Endometrial microvascular endothelial cells (primary cell): ENCODE results near the gene TPCN2. TPM values are rescaled to one million over a fixed set of nuclear protein-coding genes. Genes with fewer than 3 reads are reported as not detected.

Experiments
- in situ Hi-C: cut with HindIII; loops from 2 replicates; pipeline ENCODE4 v1.10.0; 2017; ENCODE audit warnings: low sequenced_read_pairs, low pct_unique_long_range_greater_than_20kb; ENCODE audit errors: inconsistent ontology term
- total RNA-seq: library from RNA; depleted of rRNA; stranded (reverse); fragments of >200 nt; gene quantifications from one replicate; pipeline ENCODE4 v1.2.3, GENCODE V29; 2015; ENCODE audit errors: inconsistent ontology term

Gene TPCN2
- total RNA-seq, 1 donor from 2014 or later, result 7.2 TPM

DNA sequence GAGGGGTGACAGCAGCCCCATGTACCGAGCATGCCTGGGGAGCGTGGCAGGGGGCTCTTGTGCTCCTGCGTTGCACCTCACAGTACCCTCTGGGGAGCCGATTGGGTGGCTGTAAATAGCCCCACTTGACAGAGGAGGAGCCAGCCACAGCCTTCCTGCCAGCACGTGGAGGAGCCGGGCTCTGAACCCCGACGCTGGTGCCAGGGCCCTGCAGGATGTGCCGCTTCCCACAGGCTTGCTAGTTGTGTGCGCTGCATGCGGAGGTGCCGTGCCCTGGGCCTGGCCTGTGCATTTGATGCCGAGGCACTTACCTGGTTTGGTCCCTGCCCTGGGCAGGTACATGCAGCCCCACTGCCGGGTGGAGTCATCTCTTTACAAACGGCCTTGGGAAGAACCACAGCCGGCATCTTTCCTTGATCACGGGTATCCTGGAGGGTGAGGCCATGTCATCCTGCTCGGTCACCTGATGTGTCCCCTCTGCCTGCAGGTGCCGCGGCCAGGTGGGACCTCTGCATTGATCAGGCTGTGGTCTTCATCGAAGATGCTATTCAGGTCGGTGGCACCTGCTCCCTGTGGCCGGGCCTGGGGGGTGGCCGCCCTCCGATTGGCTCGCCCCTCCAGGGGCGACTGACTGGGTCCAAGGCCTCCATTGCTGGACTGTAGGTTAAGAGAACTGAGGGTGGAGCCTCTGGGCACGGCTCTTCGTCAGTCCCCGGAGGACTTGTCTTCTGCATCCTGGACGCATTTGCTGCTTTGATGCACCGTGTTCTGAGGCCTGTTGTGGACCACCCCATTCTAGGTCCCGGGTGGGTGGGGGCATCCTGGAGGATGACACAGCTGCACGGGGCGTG, 5.0 kb downstream of the TPCN2 start:
- in situ Hi-C loops, result no loop called here

DNA sequence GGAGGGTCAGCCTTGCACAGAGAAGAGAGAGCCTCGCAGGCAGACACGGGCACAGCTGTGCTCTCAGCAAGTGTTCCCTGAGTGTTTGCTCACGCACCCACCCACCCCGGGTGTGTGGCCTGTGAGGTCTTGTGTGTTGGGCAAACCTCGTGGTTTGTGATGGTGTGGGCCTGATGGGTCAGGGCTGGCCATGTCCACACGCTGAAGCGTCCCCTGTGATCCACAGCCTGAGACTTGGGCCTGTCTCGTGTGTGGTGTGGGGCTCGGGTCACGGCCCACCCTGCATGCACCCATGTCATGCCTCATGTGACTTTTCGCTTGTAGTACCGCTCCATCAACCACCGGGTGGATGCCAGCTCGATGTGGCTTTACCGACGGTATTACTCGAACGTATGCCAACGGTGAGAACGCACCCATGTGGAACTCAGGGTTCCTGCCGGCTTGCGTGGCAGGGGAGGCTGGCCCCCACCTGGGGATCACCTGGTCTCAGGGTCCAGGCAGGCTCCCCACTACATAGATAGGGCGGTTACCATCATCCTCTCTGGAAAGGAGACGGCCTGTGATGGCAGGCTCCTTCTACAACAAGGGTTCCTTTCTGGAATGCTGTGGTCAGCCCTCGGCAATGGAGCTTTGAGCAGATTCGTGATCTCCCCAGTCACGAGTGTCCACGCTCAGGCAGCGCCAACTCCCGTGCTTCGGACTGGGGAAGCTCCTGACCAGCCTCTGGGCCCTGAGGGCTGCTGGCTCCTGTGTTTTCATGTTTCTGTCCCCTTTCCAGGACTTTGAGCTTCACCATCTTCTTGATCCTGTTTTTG, 5.9 kb downstream of the TPCN2 start:
- in situ Hi-C loops, result no loop called here

DNA sequence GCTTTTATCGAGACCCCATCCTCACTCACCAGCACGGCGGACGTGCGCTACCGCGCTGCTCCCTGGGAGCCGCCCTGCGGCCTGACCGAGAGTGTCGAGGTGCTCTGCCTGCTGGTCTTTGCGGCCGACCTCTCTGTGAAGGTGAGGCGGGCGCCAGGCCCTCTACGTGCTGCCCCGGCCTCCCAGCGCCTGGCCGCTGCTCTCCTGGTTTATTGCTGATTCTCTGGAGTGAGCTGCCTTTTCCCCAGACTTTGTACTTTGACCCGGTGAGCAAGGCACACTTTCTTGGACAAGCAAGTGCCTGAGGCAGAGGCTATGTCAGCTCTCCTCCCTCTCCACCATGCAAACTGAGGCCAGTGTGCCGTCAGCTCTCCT, 6.5 kb downstream of the TPCN2 start:
- in situ Hi-C loops, result no loop called here

DNA sequence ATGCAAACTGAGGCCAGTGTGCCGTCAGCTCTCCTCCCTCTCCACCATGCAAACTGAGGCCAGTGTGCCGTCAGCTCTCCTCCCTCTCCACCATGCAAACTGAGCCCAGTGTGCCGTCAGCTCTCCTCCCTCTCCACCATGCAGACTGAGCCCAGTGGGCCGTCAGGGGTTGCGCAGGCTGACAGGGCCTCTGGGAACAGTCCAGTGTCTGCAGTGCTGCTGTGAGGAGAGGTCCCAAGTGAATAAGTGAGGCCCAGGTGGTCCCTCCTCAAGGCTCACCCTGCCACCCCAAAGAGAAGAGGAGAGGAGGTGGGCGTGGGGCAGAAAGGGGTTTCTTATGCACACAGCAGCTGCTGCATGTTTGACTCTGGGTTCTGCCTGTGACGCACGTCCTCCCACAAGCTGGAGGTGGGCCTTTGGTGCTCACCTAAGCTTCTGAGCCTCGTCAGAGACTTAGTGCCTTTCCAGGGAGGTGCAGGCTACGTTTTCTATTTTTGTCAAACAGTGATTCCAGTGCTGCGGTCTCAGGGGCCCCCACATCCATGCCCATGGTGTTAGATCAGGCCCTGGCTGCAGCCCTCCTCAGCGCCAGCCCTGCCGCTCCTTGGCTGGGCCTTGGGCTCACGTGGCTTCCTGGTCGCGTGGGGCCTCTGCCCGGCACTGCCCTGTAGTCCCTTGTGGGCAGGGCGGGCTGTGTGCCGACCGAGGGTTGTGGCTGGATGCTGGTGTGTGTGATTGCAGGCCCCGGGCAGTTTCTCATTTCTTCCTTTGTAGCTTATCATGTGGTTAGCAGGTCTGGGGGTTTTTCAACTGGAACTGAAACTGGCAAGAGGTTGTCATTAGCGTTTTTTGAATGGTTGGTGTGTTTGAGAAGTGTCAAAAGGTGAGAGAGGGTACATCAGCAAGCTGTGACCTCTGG, 7.1 kb downstream of the TPCN2 start:
- in situ Hi-C loops, result no loop called here

DNA sequence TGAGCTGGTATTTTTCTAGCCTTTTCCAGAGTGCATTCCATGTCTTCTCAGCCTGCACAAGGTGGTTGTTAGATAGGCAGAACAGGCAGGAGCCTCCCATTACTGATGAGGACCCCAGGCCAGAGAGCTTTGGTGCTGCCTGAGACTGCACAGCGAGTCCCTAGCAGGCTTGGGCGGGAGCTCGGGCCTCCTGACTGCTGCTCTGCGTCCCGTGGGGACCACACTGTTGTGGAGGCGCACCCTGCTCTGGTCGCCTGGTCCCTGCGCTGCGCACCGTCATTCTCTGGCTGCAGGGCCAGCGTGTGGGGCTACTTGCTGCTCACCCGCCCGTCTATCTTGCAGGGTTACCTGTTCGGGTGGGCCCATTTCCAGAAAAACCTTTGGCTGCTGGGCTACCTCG, 8.5 kb downstream of the TPCN2 start:
- in situ Hi-C loops, result no loop called here

DNA sequence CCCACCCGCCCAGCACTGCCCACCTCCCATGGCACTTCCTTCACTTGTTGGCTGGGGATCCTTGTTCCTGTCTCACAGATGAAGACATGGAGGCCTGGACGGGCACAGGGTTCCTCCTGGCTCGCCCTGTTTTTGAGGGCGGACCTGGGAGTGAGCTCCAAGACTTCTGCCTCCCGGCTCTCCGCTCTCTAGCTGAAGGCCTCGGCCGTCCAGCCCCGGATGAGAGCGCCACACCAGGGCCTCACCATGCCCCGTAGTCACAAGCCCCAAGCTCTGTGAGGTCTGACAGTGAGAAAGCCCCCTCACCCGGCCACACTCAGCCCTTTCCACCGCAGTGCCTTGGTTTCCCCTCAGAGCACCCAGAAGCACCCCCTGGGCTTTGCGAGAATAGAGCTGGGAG, 9.1 kb downstream of the TPCN2 start:
- in situ Hi-C loops, result no loop called here

DNA sequence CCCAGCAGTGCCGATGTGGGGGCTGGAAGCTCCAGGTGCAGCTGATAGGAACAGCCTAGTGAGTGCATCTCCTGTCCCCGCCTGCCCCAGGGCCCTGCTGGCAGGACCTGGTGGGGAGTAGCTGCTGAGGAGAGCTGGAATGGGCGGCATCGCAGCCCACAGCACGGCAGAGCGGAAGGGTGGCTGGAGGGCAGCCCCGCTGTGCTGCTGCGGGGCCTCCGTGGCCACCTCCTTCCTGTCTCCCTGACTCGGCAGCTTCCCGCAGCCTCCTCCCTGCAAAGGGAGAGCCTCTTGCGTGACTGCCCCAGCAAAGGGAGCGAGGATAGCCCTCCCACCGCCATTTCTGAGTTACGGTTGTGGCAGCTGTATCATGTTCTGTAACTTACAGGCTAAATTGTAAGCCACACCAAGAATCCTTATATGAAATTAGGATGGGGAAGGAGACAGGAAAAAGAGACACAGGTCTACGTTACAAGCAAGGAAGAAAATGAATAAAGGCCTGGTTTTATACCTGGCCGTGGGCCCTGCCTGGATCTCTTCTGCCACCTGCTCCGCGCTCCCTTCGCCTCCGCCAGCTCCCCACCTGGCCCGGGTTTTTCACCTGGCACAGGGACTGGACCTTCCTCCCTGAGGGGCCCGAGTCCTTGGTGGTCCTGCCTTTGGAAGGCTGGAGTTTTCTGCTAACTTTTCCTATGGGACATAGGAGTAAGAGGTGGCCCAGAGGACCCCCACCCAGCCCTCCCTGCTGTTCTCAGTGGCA, 10.0 kb downstream of the TPCN2 start:
- in situ Hi-C loops, result no loop called here

DNA sequence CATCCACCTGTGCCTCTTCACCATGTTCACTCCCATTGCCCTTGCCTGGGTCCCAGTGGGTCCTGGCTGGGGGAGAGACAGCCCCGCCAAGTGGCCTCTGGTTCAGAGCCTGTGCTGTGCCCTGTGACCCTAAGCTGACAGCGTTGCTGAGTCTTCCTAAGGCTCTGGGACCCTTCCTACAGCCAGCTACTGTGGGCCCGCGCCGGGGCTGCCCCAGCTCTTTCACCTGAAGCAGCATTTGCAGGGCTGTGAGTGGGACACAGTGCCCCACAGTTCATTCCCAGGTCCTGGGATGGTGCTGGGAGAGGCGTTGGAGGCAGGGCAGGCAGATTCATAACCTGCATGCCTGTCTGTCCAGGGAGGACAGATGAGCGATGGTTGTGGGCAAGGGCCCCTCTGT, 10.7 kb downstream of the TPCN2 start:
- in situ Hi-C loops, result no loop called here

DNA sequence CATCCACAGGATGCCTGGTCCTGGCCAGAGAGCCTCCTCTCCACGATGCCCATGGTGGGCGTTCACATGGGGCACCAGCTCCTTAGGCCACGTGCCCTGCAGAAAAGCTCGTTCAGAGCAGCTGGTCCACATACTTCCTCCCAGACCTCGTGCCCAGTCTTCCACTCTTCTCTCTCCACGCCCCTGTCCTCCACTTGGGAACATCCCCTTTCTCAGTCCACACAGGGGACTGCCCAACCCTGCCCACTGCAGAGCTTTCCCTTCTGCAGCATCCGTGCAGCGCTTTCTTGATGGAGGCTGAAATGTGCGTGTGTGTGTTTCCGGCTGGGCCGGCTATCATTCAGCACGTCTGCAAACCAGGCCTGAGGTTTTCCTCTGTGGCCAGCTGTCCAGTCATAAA, 11.3 kb downstream of the TPCN2 start:
- in situ Hi-C loops, result no loop called here

DNA sequence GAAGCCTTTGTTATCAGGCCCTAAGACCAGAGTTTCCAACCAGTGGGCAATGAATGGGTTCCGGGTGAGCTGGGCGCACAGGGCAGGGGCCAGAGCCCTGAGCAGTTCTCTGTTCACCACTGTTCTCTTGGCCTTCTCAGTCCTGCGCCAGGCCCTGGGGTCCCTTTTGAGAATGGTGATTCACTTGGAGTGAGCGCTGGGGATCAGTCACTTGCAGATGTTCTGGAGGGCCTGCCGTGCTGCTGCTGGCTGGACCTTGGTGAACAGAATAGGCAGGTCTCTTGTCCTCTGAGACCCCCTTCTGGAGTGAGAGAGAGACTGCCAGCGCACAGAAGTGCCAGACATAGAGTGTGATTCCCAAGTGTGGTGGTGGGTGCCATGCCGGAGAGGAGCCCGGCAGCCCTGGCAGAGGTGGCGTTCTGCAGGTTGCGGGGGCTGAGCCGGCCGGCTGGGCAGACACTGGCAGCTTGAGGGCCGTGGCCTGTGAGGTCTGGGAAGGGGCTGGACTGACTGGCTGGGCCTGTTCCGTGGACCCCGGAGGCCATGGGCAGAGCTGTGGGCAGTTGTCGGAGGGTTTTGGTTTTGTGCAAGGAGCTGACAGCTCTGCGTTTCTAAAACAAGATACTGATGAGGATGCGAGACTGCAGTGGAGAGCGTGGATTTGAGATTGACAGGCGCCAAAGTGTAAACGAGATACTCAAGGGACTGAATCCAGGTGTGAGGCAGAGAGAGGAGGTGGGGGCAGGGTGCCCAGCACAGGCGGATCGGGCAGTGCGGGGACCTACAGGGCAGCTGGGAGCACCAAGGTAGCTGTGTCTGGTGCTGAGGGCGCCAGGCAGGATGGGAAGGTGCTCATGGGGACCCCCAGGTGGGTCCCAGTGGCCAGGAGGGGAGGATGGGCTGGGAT, 12.3 kb downstream of the TPCN2 start:
- in situ Hi-C loops, result no loop called here

DNA sequence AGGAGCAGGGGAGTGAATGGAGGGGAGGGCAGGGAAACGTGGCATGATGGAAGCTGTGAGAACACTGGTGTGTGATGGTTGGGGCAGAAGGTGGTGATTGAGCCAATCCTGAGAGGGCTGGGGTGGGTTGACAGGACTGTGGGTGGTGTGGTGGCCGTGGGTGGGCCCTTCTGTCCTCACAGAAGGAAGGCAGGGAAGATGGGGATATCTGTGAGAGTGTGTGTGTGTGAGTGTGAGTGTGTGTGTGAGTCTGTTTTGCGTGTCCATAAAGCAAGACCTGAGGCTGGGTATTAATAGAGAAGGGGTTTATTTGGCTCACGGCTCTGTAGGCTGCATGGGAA, 13.0 kb downstream of the TPCN2 start:
- in situ Hi-C loops, result no loop called here

DNA sequence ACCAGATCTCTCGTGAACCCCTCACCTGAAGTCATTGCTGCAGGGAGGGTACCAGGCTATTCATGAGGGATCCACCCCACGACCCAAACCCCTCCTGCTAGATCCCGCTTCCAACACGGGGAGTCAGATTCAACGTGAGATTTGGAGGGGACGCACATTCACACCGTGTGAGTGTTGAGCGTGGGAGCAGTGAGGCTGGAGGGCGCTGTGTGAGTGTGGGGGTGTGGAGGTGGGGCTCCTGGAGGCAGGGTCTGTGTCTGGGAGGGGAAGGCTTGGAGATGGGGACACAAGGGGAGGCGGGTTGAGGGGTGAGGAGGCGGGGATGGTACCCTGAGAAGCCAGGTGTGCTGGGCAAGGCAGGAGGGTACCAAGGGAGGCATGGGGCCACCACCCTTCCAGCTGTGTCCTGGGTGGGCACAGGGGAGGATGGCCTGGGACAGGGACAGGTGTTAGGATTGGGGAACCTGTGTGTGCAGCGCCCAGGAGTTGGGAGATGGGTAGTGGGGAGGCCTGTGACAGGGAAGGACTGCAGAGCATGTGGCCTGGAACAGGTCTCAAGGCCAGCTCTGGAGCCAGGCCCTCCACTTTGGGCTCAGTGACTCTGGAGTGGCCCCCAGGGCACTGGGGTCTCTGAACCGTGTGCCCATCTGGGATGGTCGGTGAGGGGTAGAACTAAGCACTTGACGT, 13.6 kb downstream of the TPCN2 start:
- in situ Hi-C loops, result no loop called here

DNA sequence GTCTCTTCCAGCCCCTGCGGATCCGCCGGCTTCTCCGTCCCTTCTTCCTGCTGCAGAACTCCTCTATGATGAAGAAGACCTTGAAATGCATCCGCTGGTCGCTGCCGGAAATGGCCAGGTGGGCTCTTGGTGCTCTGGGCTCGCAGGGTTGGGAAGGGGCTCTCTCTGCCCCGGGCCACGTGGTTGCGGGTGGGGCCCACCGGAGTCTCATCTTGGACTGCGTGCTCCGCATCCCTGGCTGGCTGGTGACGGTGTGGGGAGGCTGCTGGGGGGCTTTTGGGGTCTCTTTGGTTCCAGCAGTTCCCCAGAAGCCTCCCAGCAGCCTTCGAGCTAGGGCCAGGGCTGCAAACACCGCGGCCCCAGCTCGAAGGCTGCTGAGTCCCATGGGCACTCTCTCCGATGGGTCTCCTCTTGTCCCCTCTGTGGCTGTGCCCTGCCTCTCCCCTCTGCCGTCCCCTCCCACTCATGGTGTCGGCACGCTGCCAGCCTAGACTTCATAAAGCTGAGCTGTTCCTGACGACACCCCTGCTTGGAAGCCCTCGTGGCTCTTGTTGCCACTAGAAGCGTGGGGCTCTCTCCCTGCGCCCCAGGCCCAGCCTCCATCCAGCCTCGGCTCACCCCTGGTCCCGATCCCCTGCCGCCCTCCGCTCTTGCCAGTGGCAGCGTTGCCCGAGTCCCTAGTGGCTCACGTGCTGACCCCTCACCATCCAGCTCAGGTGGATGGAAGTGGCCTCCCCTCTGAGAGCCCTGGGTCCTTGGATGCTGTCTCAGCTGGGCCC, 14.3 kb downstream of the TPCN2 start:
- in situ Hi-C loops, result no loop called here

DNA sequence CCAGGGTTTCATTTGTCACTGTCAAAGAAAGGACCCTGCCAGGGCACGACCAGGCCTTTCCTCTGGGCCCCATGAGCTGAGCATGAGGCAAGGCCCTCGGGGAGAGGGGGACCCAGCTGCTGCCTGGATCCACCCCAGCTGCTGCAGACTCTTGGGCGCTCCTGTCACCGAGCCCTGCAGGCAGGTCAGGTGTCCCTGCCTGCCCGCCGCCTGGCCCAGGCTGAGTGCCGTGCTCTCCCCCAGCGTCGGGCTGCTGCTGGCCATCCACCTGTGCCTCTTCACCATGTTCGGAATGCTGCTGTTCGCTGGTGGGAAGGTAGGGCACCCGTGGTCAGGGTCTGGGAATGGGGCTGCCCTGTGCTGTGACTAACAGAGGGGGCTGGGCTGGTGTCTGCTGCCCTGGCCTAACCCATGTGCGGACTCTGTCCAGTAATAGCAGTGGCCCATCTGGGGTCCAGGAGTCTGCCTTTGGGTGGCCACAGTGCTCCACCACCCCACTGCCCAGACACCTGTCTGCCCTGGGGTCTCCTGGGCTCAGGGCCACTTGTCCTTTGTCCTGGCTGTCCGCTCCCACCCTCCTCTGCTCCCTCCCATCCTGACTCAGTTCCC, 15.0 kb downstream of the TPCN2 start:
- in situ Hi-C loops, result no loop called here

DNA sequence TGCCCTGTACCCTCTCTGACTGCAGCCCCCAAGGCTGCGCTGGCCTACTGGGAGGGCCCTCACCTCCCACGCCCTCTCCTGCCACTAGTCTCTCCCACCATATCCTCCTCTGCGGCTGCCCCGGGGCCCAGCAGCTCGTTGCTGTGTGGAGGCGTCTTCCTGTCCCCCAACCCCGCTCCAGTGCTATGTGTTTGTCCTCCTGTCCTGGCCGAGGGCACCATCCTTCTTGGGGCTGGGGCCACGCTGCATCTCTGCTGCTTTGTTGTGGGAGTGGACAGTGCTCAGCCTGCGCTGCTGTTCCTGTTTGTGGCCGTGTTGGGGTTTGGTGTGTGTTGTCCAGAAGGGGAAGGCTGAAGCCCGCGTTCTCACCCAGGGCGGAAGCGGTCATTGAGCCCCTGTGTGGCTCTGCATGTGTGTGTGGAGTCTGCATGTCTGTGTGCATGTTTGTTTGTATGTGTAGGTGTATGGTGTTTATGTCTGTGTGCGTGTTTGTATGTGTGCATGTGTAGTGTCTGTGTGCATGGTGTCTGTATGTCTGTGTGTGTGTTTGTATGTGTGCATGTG, 15.7 kb downstream of the TPCN2 start:
- in situ Hi-C loops, result no loop called here

DNA sequence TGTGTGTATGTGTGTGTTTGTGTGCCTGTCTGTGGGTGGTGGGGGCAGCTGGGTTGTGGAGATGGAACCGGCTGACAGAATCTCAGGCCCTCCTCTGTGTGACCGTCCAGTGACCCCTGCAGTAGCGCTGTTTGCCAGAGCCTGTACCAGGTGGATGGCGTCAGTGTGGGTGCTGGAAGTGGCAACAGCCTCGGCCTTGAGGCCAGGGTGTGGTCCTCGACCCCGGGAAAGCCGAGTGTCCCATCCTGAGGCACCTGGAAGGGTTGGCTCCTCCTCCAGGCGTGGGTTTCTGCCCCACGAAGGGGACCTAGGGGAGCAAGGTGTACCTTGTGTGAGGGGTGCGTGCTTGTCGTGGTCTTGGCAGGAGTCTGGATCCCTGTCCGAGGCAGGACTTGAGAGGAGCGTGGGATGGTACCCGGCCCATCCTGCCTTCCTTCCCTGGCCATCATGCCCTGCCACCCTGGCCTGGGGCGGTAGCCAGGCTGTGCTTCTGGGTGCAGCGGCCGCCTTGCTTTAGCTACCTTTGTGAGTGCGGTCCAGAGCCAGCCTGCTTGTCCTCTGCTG, 16.5 kb downstream of the TPCN2 start:
- in situ Hi-C loops, result no loop called here
